ENCODE data around the gene FMN2. TPM values are rescaled to one million over a fixed set of nuclear protein-coding genes. Genes with fewer than 3 reads are reported as not detected.

FMN2 gene
- total RNA-seq, 1 donor from 2014 or later: 0.15 TPM

- no peak for DNase-seq (ENCODE audit: low read depth)
These were observed 331.7 kb downstream of the FMN2 start for GRCh38 chr1:240423246-240423924.

GRCh38 chr1:240424740-240425464, 333.2 kb downstream of the FMN2 start:
- no peak for DNase-seq (ENCODE audit: low read depth)

GRCh38 chr1:240426051-240426450, 334.4 kb downstream of the FMN2 start:
- no peak for DNase-seq (ENCODE audit: low read depth)

- DNase-seq (ENCODE audit: low read depth): no peak
These were observed 344.4 kb downstream of the FMN2 start for GRCh38 chr1:240435996-240436566.

GRCh38 chr1:240441669-240442068, 350.0 kb downstream of the FMN2 start:
- peak; percentile 45 for DNase-seq (ENCODE audit: low read depth)

GRCh38 chr1:240445369-240445768, 353.7 kb downstream of the FMN2 start:
- DNase-seq (ENCODE audit: low read depth): no peak

- peak; percentile 2 for DNase-seq (ENCODE audit: low read depth)
These were observed 363.6 kb downstream of the FMN2 start for GRCh38 chr1:240455228-240455821.

- no peak for DNase-seq (ENCODE audit: low read depth)
These were observed 365.5 kb downstream of the FMN2 start for GRCh38 chr1:240457203-240457602.

- no peak for DNase-seq (ENCODE audit: low read depth)
These were observed 370.6 kb downstream of the FMN2 start for GRCh38 chr1:240462277-240462676.

- no peak for DNase-seq (ENCODE audit: low read depth)
These were observed 371.2 kb downstream of the FMN2 start for GRCh38 chr1:240462766-240463395.

GRCh38 chr1:240464099-240464498, 372.4 kb downstream of the FMN2 start:
- no peak for DNase-seq (ENCODE audit: low read depth)

- no peak for DNase-seq (ENCODE audit: low read depth)
These were observed 373.9 kb downstream of the FMN2 start for GRCh38 chr1:240465531-240465940.

- DNase-seq (ENCODE audit: low read depth): no peak
These were observed 374.8 kb downstream of the FMN2 start for GRCh38 chr1:240466509-240466908.

- DNase-seq (ENCODE audit: low read depth): no peak
These were observed 376.2 kb downstream of the FMN2 start for GRCh38 chr1:240467895-240468294.

GRCh38 chr1:240468656-240469055, 377.0 kb downstream of the FMN2 start:
- no peak for DNase-seq (ENCODE audit: low read depth)

- DNase-seq (ENCODE audit: low read depth): peak; percentile 69
These were observed 382.5 kb downstream of the FMN2 start for GRCh38 chr1:240474133-240474614.

GRCh38 chr1:240475832-240476231, 384.1 kb downstream of the FMN2 start:
- DNase-seq (ENCODE audit: low read depth): no peak

GRCh38 chr1:240478536-240478935, 386.9 kb downstream of the FMN2 start:
- no peak for DNase-seq (ENCODE audit: low read depth)

GRCh38 chr1:240484804-240485443, 393.2 kb downstream of the FMN2 start:
- no peak for DNase-seq (ENCODE audit: low read depth)

GRCh38 chr1:240486611-240487010, 394.9 kb downstream of the FMN2 start:
- peak; percentile 17 for DNase-seq (ENCODE audit: low read depth)

GRCh38 chr1:240487493-240487892, 395.8 kb downstream of the FMN2 start:
- DNase-seq (ENCODE audit: low read depth): no peak

All from renal cortical epithelial cell (primary cell).